Karpas-422 (cell line): Measurements from ENCODE around the gene HMGCLL1. TPM values are rescaled to one million over a fixed set of nuclear protein-coding genes. Genes with fewer than 3 reads are reported as not detected.

ENCODE experiments used
- DNase-seq: peaks from one replicate; pipeline ENCODE4 v3.0.0-alpha.2; 2015
- H2AFZ ChIP-seq: fragments of 200-600 bp; sonication (generic); 2 replicates; pipeline ENCODE4 v1.6.1; 2014; ENCODE audit warnings: antibody characterized with exemption, low read length, mixed read lengths
- H3K27ac ChIP-seq: fragments of 200-600 bp; sonication (generic); 2 replicates; pipeline ENCODE4 v1.5.1; 2014; ENCODE audit warnings: mild to moderate bottlenecking, low read length, moderate library complexity
- H3K27me3 ChIP-seq: fragments of 200-600 bp; sonication (generic); 2 replicates; pipeline ENCODE4 v1.6.1; 2014; ENCODE audit warnings: low read length, mixed read lengths
- H3K36me3 ChIP-seq: fragments of 200-600 bp; sonication (generic); 2 replicates; pipeline ENCODE4 v1.6.1; 2014; ENCODE audit warnings: low read length, mixed read lengths; ENCODE audit not compliant: insufficient read depth
- H3K4me1 ChIP-seq: fragments of 200-600 bp; sonication (generic); 2 replicates; pipeline ENCODE4 v1.6.1; 2014; ENCODE audit warnings: mild to moderate bottlenecking, low read length, mixed read lengths
- H3K4me2 ChIP-seq: fragments of 200-600 bp; sonication (generic); 2 replicates; pipeline ENCODE4 v1.6.1; 2014; ENCODE audit warnings: low read length, low read depth, mild to moderate bottlenecking; ENCODE audit not compliant: poor library complexity, severe bottlenecking
- H3K4me3 ChIP-seq: fragments of 200-600 bp; sonication (generic); 2 replicates; pipeline ENCODE4 v1.5.1; 2014; ENCODE audit warnings: mild to moderate bottlenecking, antibody characterized with exemption, low read length, mixed read lengths
- H3K79me2 ChIP-seq: fragments of 200-600 bp; sonication (generic); 2 replicates; pipeline ENCODE4 v1.6.1; 2014; ENCODE audit warnings: mild to moderate bottlenecking, low read length, mixed read lengths
- H3K9ac ChIP-seq: fragments of 200-600 bp; sonication (generic); 2 replicates; pipeline ENCODE4 v1.6.0; 2014; ENCODE audit warnings: low read length
- H3K9me2 ChIP-seq: fragments of 200-600 bp; sonication (generic), shearing (Covaris generic); replicated peaks from 2 replicates; pipeline ENCODE4 v1.6.0; 2014; ENCODE audit warnings: mild to moderate bottlenecking, low read length, moderate library complexity; ENCODE audit not compliant: insufficient read depth
- H3K9me3 ChIP-seq: fragments of 300-700, 200-600 bp; sonication (generic); 2 replicates; pipeline ENCODE4 v1.6.1; 2014; ENCODE audit warnings: low read length, mixed read lengths
- H4K20me1 ChIP-seq: fragments of 200-600 bp; sonication (generic); 2 replicates; pipeline ENCODE4 v1.6.1; 2014; ENCODE audit warnings: mild to moderate bottlenecking, antibody characterized with exemption, low read length, low read depth; ENCODE audit not compliant: insufficient read depth
- total RNA-seq: library from RNA; depleted of rRNA; stranded (reverse); fragments of >200 nt; shearing (Covaris generic); gene quantifications from 2 replicates; pipeline ENCODE4 v1.2.3, GENCODE V29; 2014; ENCODE audit warnings: low replicate concordance

Gene HMGCLL1
- total RNA-seq, 1 experiment from 2014 or later: not detected

- H3K4me2 ChIP-seq: no peak overlapping the region
- H3K4me3 ChIP-seq: no peak overlapping the region
- no peaks in the 10 kb centered on the region for H3K27me3 ChIP-seq
- H3K9ac ChIP-seq: no peak overlapping the region
- H3K79me2 ChIP-seq: no peaks in the 10 kb centered on the region
- no peak overlapping the region for H3K27ac ChIP-seq
- no peaks in the 10 kb centered on the region for H3K36me3 ChIP-seq
- no peak overlapping the region for H2AFZ ChIP-seq
- no peaks in the 10 kb centered on the region for H3K4me1 ChIP-seq
- H4K20me1 ChIP-seq: no peaks in the 10 kb centered on the region
- no peak for DNase-seq
- H3K9me3 ChIP-seq: peaks cover 4% of the 10 kb centered on the region; the same call in 1 of the 2 replicates
- H3K9me2 ChIP-seq: no peaks in the 10 kb centered on the region
Observed at GRCh38 chr6:55576811-55577210, 2.2 kb downstream of the HMGCLL1 start.

DNA sequence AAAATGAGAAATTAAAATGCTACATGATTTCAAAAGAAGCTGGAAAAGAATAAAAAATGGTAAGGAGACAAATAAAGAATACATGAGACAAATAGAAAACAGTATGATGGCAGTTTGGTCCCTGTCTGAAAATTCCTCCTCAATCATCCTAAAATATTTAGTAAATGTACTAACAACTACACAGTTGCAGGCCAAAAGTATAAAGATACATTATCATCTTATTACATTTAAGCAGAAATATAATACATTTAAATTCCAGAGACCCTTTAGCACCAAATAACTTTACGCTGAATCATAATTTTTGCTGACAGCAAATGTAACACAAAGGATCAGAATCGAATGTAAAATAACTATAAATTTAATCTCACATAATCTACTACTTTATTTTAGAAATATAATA is 4.4 kb downstream of the HMGCLL1 start:
- H2AFZ ChIP-seq: no peak overlapping the region
- H3K9me2 ChIP-seq: no peaks in the 10 kb centered on the region
- H3K27ac ChIP-seq: no peak overlapping the region
- H3K4me3 ChIP-seq: no peak overlapping the region
- no peaks in the 10 kb centered on the region for H3K79me2 ChIP-seq
- H3K9me3 ChIP-seq: peaks cover 4% of the 10 kb centered on the region; the same call in 1 of the 2 replicates
- H3K4me2 ChIP-seq: no peak overlapping the region
- no peak overlapping the region for H3K9ac ChIP-seq
- H4K20me1 ChIP-seq: no peaks in the 10 kb centered on the region
- DNase-seq: no peak
- no peaks in the 10 kb centered on the region for H3K36me3 ChIP-seq
- H3K4me1 ChIP-seq: no peaks in the 10 kb centered on the region
- no peaks in the 10 kb centered on the region for H3K27me3 ChIP-seq

DNA sequence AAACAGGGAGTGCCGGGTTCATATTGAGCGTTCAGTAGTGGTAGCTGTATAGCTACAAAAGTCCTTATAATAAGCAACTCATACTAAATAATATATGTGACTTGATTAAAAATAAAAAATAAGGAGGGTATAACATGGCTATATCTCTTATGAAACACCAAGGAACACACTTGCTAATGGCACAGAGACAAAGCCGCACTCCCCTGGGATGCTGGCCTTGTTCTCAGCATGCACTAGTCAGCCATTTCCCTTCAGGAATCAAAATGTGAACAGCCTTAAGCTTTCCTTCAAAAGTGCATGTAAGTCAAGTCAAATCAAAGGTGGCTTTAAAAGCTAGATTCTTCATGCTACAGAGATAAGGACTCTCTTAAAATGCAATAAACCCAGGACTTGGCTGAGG is 9.4 kb downstream of the HMGCLL1 start:
- Histone ChIP-seq H3K4me3 (no peak overlapping the region), H2AFZ (no peak overlapping the region), H3K4me2 (no peak overlapping the region), H3K9ac (no peak overlapping the region), H3K27me3 (no peaks in the 10 kb centered on the region), H3K4me1 (no peaks in the 10 kb centered on the region), H3K79me2 (no peaks in the 10 kb centered on the region), H3K9me3 (peaks cover 4% of the 10 kb centered on the region; the same call in 1 of the 2 replicates), H3K36me3 (no peaks in the 10 kb centered on the region), H3K9me2 (no peaks in the 10 kb centered on the region), H3K27ac (no peak overlapping the region), H4K20me1 (no peaks in the 10 kb centered on the region)
- DNase-seq: no peak

DNA sequence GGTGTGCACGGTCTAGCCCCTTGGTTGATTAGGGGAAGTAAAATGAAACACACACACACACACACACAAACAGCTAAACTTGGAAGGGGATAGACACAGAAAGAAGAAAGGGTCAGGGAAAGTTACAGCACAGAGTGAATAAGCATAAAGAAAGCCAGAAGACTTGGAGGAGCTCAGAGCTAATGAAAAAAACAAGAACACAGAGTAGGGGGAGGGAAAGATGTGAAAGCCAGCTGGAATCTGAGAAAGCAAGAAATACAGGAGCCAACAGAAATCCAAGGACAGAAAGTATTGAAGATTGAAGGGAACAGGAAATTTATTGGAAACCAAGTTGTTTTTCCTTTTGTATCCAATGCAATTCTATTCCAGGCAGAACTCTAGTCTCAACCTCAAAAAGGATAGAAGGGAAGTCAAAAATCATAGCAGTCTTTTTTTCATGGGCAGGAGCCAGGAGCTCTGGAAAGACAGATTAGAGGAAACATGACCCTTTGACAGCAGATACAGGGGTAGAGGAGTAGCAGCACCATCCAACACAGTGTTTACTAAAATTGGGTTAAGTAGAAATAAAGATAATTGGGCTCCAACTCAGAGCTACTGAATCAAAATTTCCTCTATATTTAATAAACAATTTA is 10.1 kb downstream of the HMGCLL1 start:
- no peak for DNase-seq
- H4K20me1 ChIP-seq: no peaks in the 10 kb centered on the region
- no peak overlapping the region for H2AFZ ChIP-seq
- no peak overlapping the region for H3K27ac ChIP-seq
- no peak overlapping the region for H3K9ac ChIP-seq
- no peaks in the 10 kb centered on the region for H3K36me3 ChIP-seq
- peaks cover 4% of the 10 kb centered on the region; the same call in 1 of the 2 replicates for H3K9me3 ChIP-seq
- H3K4me2 ChIP-seq: no peak overlapping the region
- H3K27me3 ChIP-seq: no peaks in the 10 kb centered on the region
- H3K4me3 ChIP-seq: no peak overlapping the region
- H3K9me2 ChIP-seq: no peaks in the 10 kb centered on the region
- no peaks in the 10 kb centered on the region for H3K4me1 ChIP-seq
- no peaks in the 10 kb centered on the region for H3K79me2 ChIP-seq

DNA sequence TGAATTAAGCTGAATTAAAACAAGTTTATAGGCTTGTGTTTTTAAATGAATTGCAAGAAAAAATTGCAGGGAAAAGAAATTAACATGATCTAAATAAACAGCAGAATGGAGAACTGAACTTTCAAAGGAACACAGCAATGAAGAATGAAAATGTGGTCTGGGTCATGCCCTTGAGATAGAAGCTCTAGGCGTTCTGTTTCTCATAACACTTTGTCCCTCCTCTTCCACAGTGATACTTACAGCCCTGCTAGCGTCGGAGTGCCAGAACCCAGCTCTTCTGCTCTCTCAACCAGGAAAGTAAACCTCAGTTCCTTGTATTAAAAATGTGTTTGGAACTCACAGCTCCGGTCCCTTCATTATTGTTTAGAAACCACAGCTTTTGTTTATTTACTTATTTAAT is 11.4 kb downstream of the HMGCLL1 start:
- Histone ChIP-seq H3K27me3 (no peaks in the 10 kb centered on the region), H3K9me3 (no peaks in the 10 kb centered on the region), H3K27ac (no peak overlapping the region), H3K4me2 (no peak overlapping the region), H2AFZ (no peak overlapping the region), H3K36me3 (no peaks in the 10 kb centered on the region), H3K9ac (no peak overlapping the region), H3K79me2 (no peaks in the 10 kb centered on the region), H4K20me1 (no peaks in the 10 kb centered on the region), H3K4me1 (no peaks in the 10 kb centered on the region), H3K4me3 (no peak overlapping the region), H3K9me2 (no peaks in the 10 kb centered on the region)
- DNase-seq: no peak

GRCh38 chr6:55566036-55566710 is 12.8 kb downstream of the HMGCLL1 start:
- H4K20me1 ChIP-seq: no peaks in the 10 kb centered on the region
- H3K27ac ChIP-seq: no peak overlapping the region
- no peak overlapping the region for H3K9ac ChIP-seq
- no peaks in the 10 kb centered on the region for H3K9me3 ChIP-seq
- no peak overlapping the region for H2AFZ ChIP-seq
- H3K36me3 ChIP-seq: no peaks in the 10 kb centered on the region
- H3K27me3 ChIP-seq: no peaks in the 10 kb centered on the region
- H3K79me2 ChIP-seq: no peaks in the 10 kb centered on the region
- H3K4me3 ChIP-seq: no peak overlapping the region
- no peaks in the 10 kb centered on the region for H3K9me2 ChIP-seq
- no peaks in the 10 kb centered on the region for H3K4me1 ChIP-seq
- H3K4me2 ChIP-seq: no peak overlapping the region
- no peak for DNase-seq

DNA sequence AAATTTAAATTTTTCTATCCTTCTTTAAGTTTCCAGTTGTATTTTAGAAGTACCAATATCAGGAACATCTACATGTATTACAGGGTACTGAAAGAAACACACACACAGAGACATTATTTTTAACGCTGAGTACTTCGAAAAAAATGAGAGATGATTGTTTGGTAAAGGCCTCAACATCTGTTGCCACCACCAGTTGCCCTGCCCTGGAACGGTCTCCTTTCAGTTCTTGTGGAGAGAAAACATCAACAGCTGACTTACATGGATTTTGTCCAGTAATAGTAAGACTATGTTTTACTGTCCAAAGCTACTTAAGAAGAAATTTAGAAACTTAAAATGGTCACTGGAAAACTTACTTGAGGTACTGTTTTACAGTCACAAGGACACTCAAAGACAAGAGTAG is 16.7 kb downstream of the HMGCLL1 start:
- Histone ChIP-seq H2AFZ (no peak overlapping the region), H3K27ac (no peak overlapping the region), H3K9ac (no peak overlapping the region), H3K9me2 (no peaks in the 10 kb centered on the region), H3K36me3 (no peaks in the 10 kb centered on the region), H3K4me1 (no peaks in the 10 kb centered on the region), H3K27me3 (no peaks in the 10 kb centered on the region), H3K79me2 (no peaks in the 10 kb centered on the region), H3K4me2 (no peak overlapping the region), H4K20me1 (no peaks in the 10 kb centered on the region), H3K9me3 (no peaks in the 10 kb centered on the region), H3K4me3 (no peak overlapping the region)
- DNase-seq: no peak

DNA sequence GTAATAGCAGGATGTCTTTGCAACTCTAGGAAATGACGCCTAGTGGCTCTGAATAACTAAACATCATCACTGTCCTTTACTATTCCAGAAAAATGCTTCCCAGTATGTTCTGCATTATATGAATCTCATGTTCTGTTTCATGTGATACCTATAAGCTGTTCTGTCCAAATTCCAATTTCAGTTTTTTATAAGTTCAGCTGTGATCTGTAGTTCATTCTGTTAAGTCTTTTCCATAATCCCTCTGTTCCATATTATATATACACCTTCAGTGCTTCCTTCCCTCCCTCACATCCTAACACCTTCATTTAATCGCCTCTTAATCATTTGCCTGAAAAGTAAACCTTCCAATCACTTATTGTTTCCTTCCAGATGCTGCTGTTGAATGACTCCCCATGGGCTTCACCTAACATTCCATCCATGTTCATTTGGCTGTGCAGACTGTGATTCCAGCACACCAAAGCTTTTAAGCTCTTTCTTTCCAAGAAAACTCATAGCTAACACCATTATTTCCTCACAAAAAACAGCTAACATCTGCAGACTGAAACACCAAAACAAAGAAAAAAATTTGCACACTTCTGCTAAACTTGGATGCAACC is 18.6 kb downstream of the HMGCLL1 start:
- no peak overlapping the region for H3K4me3 ChIP-seq
- no peak for DNase-seq
- H3K27ac ChIP-seq: no peak overlapping the region
- no peaks in the 10 kb centered on the region for H3K9me3 ChIP-seq
- H3K9me2 ChIP-seq: no peaks in the 10 kb centered on the region
- H3K9ac ChIP-seq: no peak overlapping the region
- H2AFZ ChIP-seq: no peak overlapping the region
- no peaks in the 10 kb centered on the region for H4K20me1 ChIP-seq
- H3K4me2 ChIP-seq: no peak overlapping the region
- no peaks in the 10 kb centered on the region for H3K27me3 ChIP-seq
- no peaks in the 10 kb centered on the region for H3K79me2 ChIP-seq
- H3K36me3 ChIP-seq: no peaks in the 10 kb centered on the region
- no peaks in the 10 kb centered on the region for H3K4me1 ChIP-seq
